HepG2 (cell line): ENCODE results near the gene CDRT15. TPM values are rescaled to one million over a fixed set of nuclear protein-coding genes. Genes with fewer than 3 reads are reported as not detected.

Experiments
- ATAC-seq: fragments of 200-7000 bp; cut with Tn5 transposase; 3 replicates; pipeline ENCODE4 v1.9.1; 2020; ENCODE audit warnings: mild to moderate bottlenecking, moderate library complexity
- BruUV-seq: library from RNA; stranded (reverse); fragments of 400-500 nt; replicated peaks from 2 replicates; lab custom pipeline; 2021; lab: Mats Ljungman, UMichigan
- CTCF ChIA-PET: fragments of 300-600 bp; formaldehyde crosslinking; extraction: SDS; loops from one replicate; lab custom pipeline; 2021; ENCODE audit warnings: low total read pairs, inconsistent platforms, low intra/inter-chr PET ratio; lab: Yijun Ruan, JAX
- POLR2A ChIA-PET: fragments of 350-600 bp; sonication (Branson Sonifier 250); formaldehyde crosslinking; loops from one replicate; lab custom pipeline; 2020; ENCODE audit warnings: antibody characterized with exemption, inconsistent platforms; lab: Yijun Ruan, JAX
- DNase-seq: peaks from one replicate; pipeline ENCODE4 v3.0.0-alpha.2; 2015; ENCODE audit warnings: low spot score
- FAIRE-seq: peaks from 3 replicates; lab custom pipeline; 2011; peaks lifted over from hg19 to GRCh38; lab: Jason Lieb, UNC
- H2AFZ ChIP-seq: one replicate; pipeline ENCODE4 v1.6.1; 2011; ENCODE audit warnings: low read length, inconsistent platforms
- H3K27ac ChIP-seq: fragments of 300-600 bp; 3 replicates; pipeline ENCODE4 v1.8.0; 2011; ENCODE audit warnings: mixed run types, mild to moderate bottlenecking, mixed read lengths, low read length, inconsistent platforms; ENCODE audit not compliant: insufficient read depth; ENCODE audit errors: extremely low read length
- H3K27me3 ChIP-seq, 2 experiments: fragments of 200-600 bp in 1 of 2; 2 replicates in 1 of 2; 3 replicates in 1 of 2; pipeline versions ENCODE4 v1.6.0 to v1.8.0; 2011; ENCODE audit warnings: low read length in 2 of 2, mild to moderate bottlenecking in 2 of 2, moderate library complexity in 2 of 2, inconsistent platforms in 1 of 2; ENCODE audit not compliant: insufficient read depth in 2 of 2, control insufficient read depth in 1 of 2
- H3K36me3 ChIP-seq, 2 experiments: fragments of 200-600 bp in 1 of 2; replicated peaks in 1 of 2; 2 replicates in 1 of 2; 3 replicates in 1 of 2; pipeline versions ENCODE4 v1.5.1 to v1.8.0; 2011; ENCODE audit warnings: low read length in 2 of 2, inconsistent platforms in 1 of 2; ENCODE audit not compliant: insufficient read depth in 2 of 2, control insufficient read depth in 1 of 2
- H3K4me1 ChIP-seq: 2 replicates; pipeline ENCODE4 v1.5.1; 2012; ENCODE audit warnings: low read length, inconsistent platforms; ENCODE audit not compliant: insufficient read depth
- H3K4me2 ChIP-seq: 2 replicates; pipeline ENCODE4 v1.6.0; 2011; ENCODE audit warnings: low read depth, low read length, inconsistent platforms
- H3K4me3 ChIP-seq, 3 experiments: fragments of 200-600 bp in 1 of 3; sonication (generic), shearing (Covaris generic) in 1 of 3; replicated peaks in 1 of 3; 2 replicates each; pipeline ENCODE4 v1.5.1; 2011 to 2016; ENCODE audit warnings: low read length in 3 of 3, inconsistent platforms in 2 of 3, low read depth in 2 of 3, mild to moderate bottlenecking in 2 of 3, control low read depth in 1 of 3, mixed read lengths in 1 of 3; ENCODE audit not compliant: insufficient read depth in 1 of 3
- H3K79me2 ChIP-seq: one replicate; pipeline ENCODE4 v1.6.1; 2011; ENCODE audit warnings: low read length, inconsistent platforms; ENCODE audit not compliant: insufficient read depth
- H3K9ac ChIP-seq: 2 replicates; pipeline ENCODE4 v1.6.0; 2011; ENCODE audit warnings: mild to moderate bottlenecking, low read depth, low read length, inconsistent platforms; ENCODE audit not compliant: insufficient read depth
- H3K9me3 ChIP-seq: 2 replicates; pipeline ENCODE4 v1.5.1; 2012; ENCODE audit warnings: mild to moderate bottlenecking, low read length
- H4K20me1 ChIP-seq: 2 replicates; pipeline ENCODE4 v1.6.0; 2011; ENCODE audit warnings: inconsistent platforms, mild to moderate bottlenecking, low read length, moderate library complexity; ENCODE audit not compliant: insufficient read depth
- ARID3A ChIP-seq: IDR thresholded peaks from 2 replicates; pipeline ENCODE4 v1.6.1; 2012; ENCODE audit warnings: low read depth, low read length, improper control_type of control experiment
- ASH2L ChIP-seq: fragments of 300-600, 200-600 bp; sonication (generic); IDR thresholded peaks from 2 replicates; pipeline ENCODE4 v1.7.0; 2017; ENCODE audit warnings: low read depth, mild to moderate bottlenecking, moderate library complexity, mixed read lengths, low read length; ENCODE audit not compliant: insufficient read length
- ATF7 ChIP-seq, 2 experiments: fragments of 450-650 bp in 1 of 2; sonication (generic) in 1 of 2; formaldehyde crosslinking in 1 of 2; IDR thresholded peaks; 2 replicates each; pipeline versions ENCODE4 v1.4.0 to v1.6.1; 2016 to 2020; ENCODE audit warnings: antibody characterized with exemption in 1 of 2, mild to moderate bottlenecking in 1 of 2, missing genetic modification reagents in 1 of 2
- FLYWCH1 ChIP-seq: sonication (generic); formaldehyde crosslinking; IDR thresholded peaks from 2 replicates; pipeline ENCODE4 v1.8.1; 2023; ENCODE audit warnings: mild to moderate bottlenecking, missing genetic modification reagents
- FOXO4 ChIP-seq: sonication (generic); formaldehyde crosslinking; conservative IDR thresholded peaks from 2 replicates; pipeline ENCODE4 v1.8.1; 2023; ENCODE audit warnings: missing genetic modification reagents
- GLI4 ChIP-seq: sonication (generic); formaldehyde crosslinking; IDR thresholded peaks from 2 replicates; pipeline ENCODE4 v1.5.1; 2020; ENCODE audit warnings: missing genetic modification reagents, mild to moderate bottlenecking, moderate library complexity, borderline replicate concordance
- HIC2 ChIP-seq: sonication (generic); formaldehyde crosslinking; IDR thresholded peaks from 2 replicates; pipeline ENCODE4 v1.9.0; 2022; ENCODE audit warnings: low read depth, missing genetic modification reagents
- NFIC ChIP-seq: IDR thresholded peaks from 2 replicates; pipeline ENCODE4 v1.6.1; 2012; ENCODE audit warnings: mild to moderate bottlenecking, low read length, inconsistent platforms
- PHF8 ChIP-seq: sonication (generic); formaldehyde crosslinking; IDR thresholded peaks from 2 replicates; pipeline ENCODE4 v1.5.0; 2020; ENCODE audit warnings: missing genetic modification reagents
- RORA ChIP-seq: sonication (generic); formaldehyde crosslinking; IDR thresholded peaks from 2 replicates; pipeline ENCODE4 v1.5.0; 2020; ENCODE audit warnings: mild to moderate bottlenecking, missing genetic modification reagents, moderate library complexity
- SP5 ChIP-seq: IDR thresholded peaks from 2 replicates; pipeline ENCODE4 v1.6.1; 2016; ENCODE audit warnings: low read depth, borderline replicate concordance
- TFDP1 ChIP-seq: IDR thresholded peaks from 2 replicates; pipeline ENCODE4 v1.6.1; 2016; ENCODE audit warnings: missing compliant biosample characterization, missing genetic modification reagents, borderline replicate concordance
- ZNF317 ChIP-seq: sonication (generic); formaldehyde crosslinking; IDR thresholded peaks from 2 replicates; pipeline ENCODE4 v1.5.0; 2020; ENCODE audit warnings: mild to moderate bottlenecking, missing genetic modification reagents
- ZNF331 ChIP-seq: sonication (generic); formaldehyde crosslinking; IDR thresholded peaks from 2 replicates; pipeline ENCODE4 v1.4.0; 2020; ENCODE audit warnings: missing genetic modification reagents
- ZNF552 ChIP-seq: sonication (generic); formaldehyde crosslinking; IDR thresholded peaks from 2 replicates; pipeline ENCODE4 v1.9.0; 2022; ENCODE audit warnings: missing genetic modification reagents, mild to moderate bottlenecking, borderline replicate concordance
- ZNF614 ChIP-seq: IDR thresholded peaks from 2 replicates; pipeline ENCODE4 v1.6.1; 2018; ENCODE audit warnings: missing biosample characterization, missing genetic modification reagents, inconsistent platforms, borderline replicate concordance
- WGBS: methylation state at CpG from one replicate; pipeline ENCODE4 v1.1.6; 2017; ENCODE audit warnings: low lambda C conversion rate; 5-methylcytosine and 5-hydroxymethylcytosine counted together
- in situ Hi-C: cut with HindIII; loops from 2 replicates; pipeline ENCODE4 v1.10.0; 2017; ENCODE audit warnings: low pct_unique_long_range_greater_than_20kb; ENCODE audit not compliant: extremely low pct_ligation_motif_present
- intact Hi-C: fragments of 100-400 bp; cut with micrococcal nuclease; formaldehyde crosslinking; loops from one replicate; pipeline ENCODE4 v1.10.0; 2022; ENCODE audit not compliant: unreplicated experiment
- polyA plus RNA-seq, 8 experiments: library from polyadenylated mRNA; depleted of rRNA in 3 of 8; stranded (reverse) in 7 of 8; unstranded in 1 of 8; fragments of >200 nt; fragmentation: Illumina TruSeq in 4 of 8; extraction: Trizol in 4 of 8; gene quantifications; 2 replicates each; pipeline versions ENCODE4 v1.2.1 to v1.2.3, GENCODE V29; 2011 to 2016; ENCODE audit warnings: low read depth in 4 of 8, missing spikeins in 1 of 8, mixed read lengths in 1 of 8; ENCODE audit not compliant: insufficient read depth in 1 of 8
- total RNA-seq, 5 experiments: library from RNA; depleted of rRNA; stranded (reverse); fragments of >200 nt; fragmentation: Illumina TruSeq; extraction: Trizol; gene quantifications; 2 replicates each; pipeline ENCODE4 v1.2.3, GENCODE V29; 2016; ENCODE audit warnings: low read depth in 1 of 5

The CDRT15 gene
- total and polyA plus RNA-seq, 2 of the 13 experiments (the other 11 are each of a cell fraction or from before 2014, with no cell fraction given) = not detected

GRCh38 chr17:14276535-14277250 is 40.0 kb upstream of the CDRT15 start (continued):
- peak; percentile 55 for TF ChIP-seq ASH2L
- no peak for TF ChIP-seq GLI4 (CRISPR knock-in tag)
- no peak for TF ChIP-seq FLYWCH1 (CRISPR knock-in tag)
- TF ChIP-seq ARID3A = peak; percentile 70
- TF ChIP-seq, all 625 proteins: peak for 62

- in situ Hi-C loops = loop anchor here (25.0 kb wide), 1 partner anchor 667 kb away; no protein-coding TSS in a partner anchor
- no peak for DNase-seq
- CTCF ChIA-PET = no interaction called here
- Histone ChIP-seq H3K27ac (no peak overlapping the region), H3K36me3 (no peaks in the 10 kb centered on the region), H4K20me1 (no peaks in the 10 kb centered on the region), H2AFZ (no peak overlapping the region), H3K4me1 (peaks cover 2% of the 10 kb centered on the region), H3K4me2 (peak overlapping the region; percentile 8; the same call in 1 of the 2 replicates), H3K79me2 (no peaks in the 10 kb centered on the region), H3K9ac (no peak overlapping the region), H3K4me3 (no peak overlapping the region), H3K27me3 (peaks cover 0 to 18% of the 10 kb centered on the region in 2 experiments; a peak in 3 of 5 replicates), H3K9me3 (no peaks in the 10 kb centered on the region)
- intact Hi-C loops = loop anchor here (10.0 kb wide), 1 partner anchor 66 kb away; no protein-coding TSS in a partner anchor
- no peak for FAIRE-seq
- POLR2A ChIA-PET = interaction anchor here (0.9 to 1.2 kb wide), 2 partner anchors 30 to 103 kb away, joined by 3 to 4 read pairs; partner anchors contain the start of gene HS3ST3B1
- peak; percentile 64 for ATAC-seq
- WGBS = 6% methylated on average over 2 of the region's 2 CpGs
- no TSS peak for BruUV-seq
- TF ChIP-seq SP5 (CRISPR knock-in tag) (no peak), ZNF331 (CRISPR knock-in tag) (no peak), TFDP1 (CRISPR knock-in tag) (no peak), FOXO4 (no peak), PHF8 (CRISPR knock-in tag) (no peak), ZNF614 (no peak), NFIC (no peak), ZNF317 (no peak), HIC2 (CRISPR knock-in tag) (no peak), ZNF552 (no peak), ATF7 (IDR thresholded peaks at IDR 0.05) (no peak), ATF7 (CRISPR knock-in tag; IDR thresholded peaks at IDR 0.05) (no peak), RORA (CRISPR knock-in tag) (no peak)
These were observed 33.8 kb upstream of the CDRT15 start for GRCh38 chr17:14270508-14270907.
